ENCODE results near the gene DNAJC9.

The DNAJC9 gene

DNA sequence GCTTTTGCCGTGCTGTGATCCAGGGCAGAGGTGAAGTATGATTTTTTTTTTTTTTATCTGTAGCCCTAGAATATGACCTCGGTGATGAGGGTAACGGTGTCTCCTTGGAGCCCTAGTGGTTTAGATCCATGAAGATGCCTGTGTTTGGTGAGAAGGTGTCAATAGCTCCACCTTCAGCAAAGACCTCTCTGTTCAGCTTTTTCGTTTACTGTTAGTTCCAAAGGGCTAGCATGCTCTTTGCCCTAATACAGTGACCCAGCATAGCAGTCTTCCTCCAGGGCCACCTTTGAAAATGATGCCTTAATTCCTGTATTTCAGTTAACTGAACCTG, 6.1 kb upstream of the DNAJC9 start:
- H3K4me1 ChIP-seq (ENCODE audit: control insufficient read depth, insufficient read depth, low read length): peaks cover 6% of the 10 kb centered on the region
- H3K9me3 ChIP-seq (ENCODE audit: control insufficient read depth, low read length): no peaks in the 10 kb centered on the region
- H3K36me3 ChIP-seq (ENCODE audit: control insufficient read depth, insufficient read depth, low read length): no peaks in the 10 kb centered on the region
- peak overlapping the region; percentile 94 for H3K9ac ChIP-seq (ENCODE audit: low read length)
- H3K4me3 ChIP-seq (ENCODE audit: low read length): peak overlapping the region; percentile 88
- no peaks in the 10 kb centered on the region for H3K27me3 ChIP-seq (ENCODE audit: control insufficient read depth, insufficient read depth, low read length)

DNA sequence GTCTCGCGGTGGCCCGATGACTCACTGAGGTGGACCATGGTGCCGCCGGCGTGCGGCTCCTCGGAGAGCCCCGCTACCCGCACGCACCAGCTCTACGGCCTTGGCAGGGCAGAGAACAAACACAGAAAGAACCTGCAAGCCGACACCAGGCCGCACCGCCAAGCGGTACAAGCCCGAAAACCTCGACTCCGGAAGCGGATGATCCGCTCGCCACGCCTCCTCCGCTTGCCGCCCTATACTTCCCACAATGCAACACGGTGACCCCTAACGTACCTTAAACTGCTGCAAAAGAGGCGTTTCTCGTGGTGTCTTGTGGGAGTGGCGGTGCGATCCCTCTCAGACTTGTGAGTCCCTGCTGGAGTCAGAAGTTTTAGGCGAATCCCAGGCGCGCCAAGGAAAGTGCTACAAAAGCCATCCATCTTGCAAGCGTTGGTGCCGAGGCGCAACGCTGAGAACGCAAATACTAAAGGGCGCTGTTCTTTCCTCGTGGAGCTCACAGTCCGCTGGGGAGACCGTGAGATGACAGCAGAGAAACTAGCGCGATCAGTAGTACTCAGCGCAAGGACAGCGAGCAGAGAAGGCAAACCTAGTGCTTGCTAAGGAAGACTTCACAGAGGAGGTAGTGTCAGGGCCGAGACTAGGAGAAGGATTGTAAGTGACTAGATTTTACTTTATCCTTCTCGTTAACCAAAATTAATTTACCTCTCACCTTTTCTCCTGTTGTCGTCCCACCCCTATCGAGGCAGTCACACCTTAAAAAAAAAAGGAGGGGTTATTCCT, 5.6 kb upstream of the DNAJC9 start, which contains the start of gene MRPS16:
TSS of gene MRPS16 (minus strand) at position 200 of the 780 bp plus-strand sequence. CDS start at position 38, 162 bp downstream.
- H3K36me3 ChIP-seq (ENCODE audit: control insufficient read depth, insufficient read depth, low read length): no peaks in the 10 kb centered on the region
- no peaks in the 10 kb centered on the region for H3K9me3 ChIP-seq (ENCODE audit: control insufficient read depth, low read length)
- H3K27me3 ChIP-seq (ENCODE audit: control insufficient read depth, insufficient read depth, low read length): no peaks in the 10 kb centered on the region
- H3K9ac ChIP-seq (ENCODE audit: low read length): peak within 1 kb of the TSS; percentile 94
- peaks cover 11% of the 10 kb centered on the region for H3K4me1 ChIP-seq (ENCODE audit: control insufficient read depth, insufficient read depth, low read length)
- H3K4me3 ChIP-seq (ENCODE audit: low read length): peak within 1 kb of the TSS; percentile 88

DNA sequence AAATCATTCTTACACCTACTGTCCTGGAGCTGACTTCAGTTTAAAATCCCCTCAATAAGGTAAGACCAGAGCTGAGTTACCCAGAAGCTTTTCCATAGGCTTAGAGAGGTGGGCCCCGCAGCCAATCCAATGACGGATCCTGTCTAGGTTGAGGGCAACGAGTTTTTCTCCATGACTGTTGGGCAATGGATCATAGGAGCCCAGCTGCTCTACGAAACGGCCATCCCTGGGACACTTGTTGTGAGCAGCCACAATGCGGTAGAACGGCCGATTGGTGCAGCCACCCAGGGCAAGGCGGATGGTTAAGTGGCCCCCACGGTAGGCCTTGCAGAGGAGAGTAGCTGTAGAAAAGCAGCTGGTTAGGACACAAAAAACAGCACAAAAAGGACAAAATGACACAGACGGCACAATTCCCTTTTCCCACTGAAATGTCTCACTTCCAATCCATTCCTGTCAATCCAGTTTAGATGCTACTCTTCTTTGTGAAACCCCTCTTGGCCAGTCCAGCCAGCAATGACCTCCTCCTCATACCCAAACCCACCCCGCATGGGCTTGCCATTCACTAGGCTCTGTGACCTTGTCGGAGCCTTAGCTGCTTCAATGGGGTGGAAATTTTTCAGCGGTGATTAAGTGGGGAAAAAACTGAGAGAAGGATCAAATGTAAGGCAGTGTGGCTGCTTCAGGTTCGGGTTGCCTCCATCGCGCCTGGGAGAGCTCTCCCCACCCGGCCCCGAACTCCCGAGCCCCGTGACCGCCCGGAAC, 4.8 kb upstream of the DNAJC9 start:
- Histone ChIP-seq H3K4me1 (ENCODE audit: control insufficient read depth, insufficient read depth, low read length) (peaks cover 15% of the 10 kb centered on the region), H3K9ac (ENCODE audit: low read length) (peak overlapping the region; percentile 94), H3K4me3 (ENCODE audit: low read length) (peak overlapping the region; percentile 88), H3K36me3 (ENCODE audit: control insufficient read depth, insufficient read depth, low read length) (no peaks in the 10 kb centered on the region), H3K9me3 (ENCODE audit: control insufficient read depth, low read length) (no peaks in the 10 kb centered on the region), H3K27me3 (ENCODE audit: control insufficient read depth, insufficient read depth, low read length) (no peaks in the 10 kb centered on the region)

DNA sequence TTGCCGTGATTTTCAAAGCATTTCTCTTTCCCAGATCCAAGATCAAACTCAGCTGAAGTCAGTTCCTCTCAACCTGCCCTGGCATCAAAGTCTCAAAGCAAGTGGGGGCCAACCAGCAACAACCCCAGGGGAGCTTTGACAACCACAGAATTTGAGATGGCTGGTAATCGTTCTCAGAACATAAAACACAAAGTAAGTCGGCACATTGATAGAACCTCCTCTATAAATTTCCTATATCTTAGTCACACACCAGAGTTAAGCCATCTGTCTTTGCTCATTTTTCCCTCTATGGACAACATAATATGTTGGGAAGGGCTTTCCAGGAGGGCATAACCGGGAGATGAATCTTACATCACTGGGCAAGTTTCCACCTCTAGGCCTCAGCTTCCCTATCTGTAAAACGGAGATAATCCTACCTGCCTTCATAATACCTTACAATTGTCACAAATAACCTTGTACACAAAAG, 1.2 kb upstream of the DNAJC9 start:
- Histone ChIP-seq H3K4me1 (ENCODE audit: control insufficient read depth, insufficient read depth, low read length) (peaks cover 21% of the 10 kb centered on the region), H3K9me3 (ENCODE audit: control insufficient read depth, low read length) (no peaks in the 10 kb centered on the region), H3K4me3 (ENCODE audit: low read length) (no peak overlapping the region), H3K36me3 (ENCODE audit: control insufficient read depth, insufficient read depth, low read length) (peaks cover 4% of the 10 kb centered on the region), H3K27me3 (ENCODE audit: control insufficient read depth, insufficient read depth, low read length) (no peaks in the 10 kb centered on the region), H3K9ac (ENCODE audit: low read length) (no peak overlapping the region)

DNA sequence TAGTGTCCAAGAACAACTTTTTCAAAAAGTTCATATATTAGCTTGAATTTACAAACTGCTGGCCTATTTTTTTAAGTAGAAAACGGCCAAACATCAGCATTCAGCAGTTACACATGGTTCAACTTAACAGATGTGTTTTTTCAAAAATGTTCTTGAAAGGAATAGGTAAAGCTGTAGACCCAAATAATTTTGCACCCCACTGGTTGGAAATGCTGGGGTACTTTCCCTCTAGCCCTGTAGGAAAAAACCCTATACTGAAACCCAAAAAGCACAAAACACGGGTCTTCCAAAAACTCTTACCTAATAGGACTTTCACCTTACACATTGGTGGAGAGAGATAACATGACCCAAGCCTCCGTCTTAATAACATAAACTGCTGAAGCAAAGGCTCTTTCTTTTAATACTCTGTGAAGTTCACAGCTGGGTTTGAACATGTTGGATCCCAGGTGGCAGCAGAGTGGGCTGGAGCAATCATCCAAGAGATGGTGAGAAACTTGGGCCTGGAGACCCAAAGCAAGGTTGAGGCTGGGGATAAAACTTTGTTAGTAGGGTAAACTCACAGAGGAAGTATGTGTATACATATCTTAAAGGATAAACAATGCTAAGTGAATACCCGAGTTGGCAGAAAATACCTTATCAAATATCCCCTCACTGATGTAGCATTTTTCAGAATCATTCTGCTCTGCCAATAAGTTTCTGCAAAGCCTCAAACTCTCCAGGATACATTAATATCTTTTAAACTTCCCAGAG, 629 bp upstream of the DNAJC9 start:
- H3K4me1 ChIP-seq (ENCODE audit: control insufficient read depth, insufficient read depth, low read length): peaks cover 21% of the 10 kb centered on the region
- H3K4me3 ChIP-seq (ENCODE audit: low read length): peak overlapping the region; percentile 92
- H3K9me3 ChIP-seq (ENCODE audit: control insufficient read depth, low read length): no peaks in the 10 kb centered on the region
- H3K27me3 ChIP-seq (ENCODE audit: control insufficient read depth, insufficient read depth, low read length): no peaks in the 10 kb centered on the region
- peak overlapping the region; percentile 53 for H3K9ac ChIP-seq (ENCODE audit: low read length)
- H3K36me3 ChIP-seq (ENCODE audit: control insufficient read depth, insufficient read depth, low read length): peaks cover 4% of the 10 kb centered on the region

DNA sequence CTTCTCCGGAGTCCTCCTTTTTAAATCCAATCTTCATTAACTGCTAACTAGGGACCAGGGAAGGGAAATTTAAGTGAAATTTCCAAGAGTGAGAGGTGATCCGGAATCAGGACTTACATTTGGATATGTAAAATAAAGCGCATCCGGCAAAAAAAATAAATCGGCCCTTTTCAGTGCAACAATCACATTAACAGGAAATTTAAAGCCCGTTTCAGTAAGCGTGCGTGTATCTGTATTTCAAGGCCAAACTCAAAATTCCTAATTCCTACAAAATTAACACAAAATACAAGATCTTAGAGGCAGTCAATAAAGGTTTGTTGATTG, 771 bp downstream of the DNAJC9 start:
- peaks cover 15% of the 10 kb centered on the region for H3K4me1 ChIP-seq (ENCODE audit: control insufficient read depth, insufficient read depth, low read length)
- peak overlapping the region; percentile 53 for H3K9ac ChIP-seq (ENCODE audit: low read length)
- no peaks in the 10 kb centered on the region for H3K27me3 ChIP-seq (ENCODE audit: control insufficient read depth, insufficient read depth, low read length)

DNA sequence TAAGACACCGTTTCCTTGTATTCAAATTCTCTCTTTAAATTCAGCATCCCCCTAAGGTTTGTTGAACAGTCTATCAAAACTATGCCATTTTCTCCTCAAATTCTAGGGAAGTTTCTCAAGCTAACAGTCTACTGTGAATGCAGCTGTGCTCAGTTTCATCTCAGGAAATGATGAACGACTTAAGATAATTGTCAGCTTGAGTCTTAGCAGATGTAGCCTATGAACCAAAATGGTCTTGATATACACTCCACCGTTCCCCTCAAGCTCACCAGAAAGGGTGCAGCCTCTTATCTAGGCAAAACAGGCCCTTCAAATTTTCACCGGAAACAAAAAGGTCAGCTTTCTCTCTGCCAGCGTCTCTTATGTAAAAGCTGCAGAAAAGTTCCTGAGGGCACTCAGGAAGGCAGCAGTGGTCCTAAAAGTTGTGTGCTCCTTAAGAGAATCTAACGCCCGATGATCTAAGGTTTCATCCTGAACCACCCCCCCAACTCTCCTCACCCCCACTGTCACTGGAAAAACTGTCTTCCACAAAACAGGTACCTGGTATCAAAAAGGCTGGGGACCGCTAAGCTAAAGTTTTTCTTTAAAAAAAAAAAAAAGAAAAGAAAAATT, 2.1 kb downstream of the DNAJC9 start:
- peaks cover 4% of the 10 kb centered on the region for H3K36me3 ChIP-seq (ENCODE audit: control insufficient read depth, insufficient read depth, low read length)
- no peak overlapping the region for H3K4me3 ChIP-seq (ENCODE audit: low read length)
- no peaks in the 10 kb centered on the region for H3K9me3 ChIP-seq (ENCODE audit: control insufficient read depth, low read length)
- no peak overlapping the region for H3K9ac ChIP-seq (ENCODE audit: low read length)
- peaks cover 15% of the 10 kb centered on the region for H3K4me1 ChIP-seq (ENCODE audit: control insufficient read depth, insufficient read depth, low read length)
- no peaks in the 10 kb centered on the region for H3K27me3 ChIP-seq (ENCODE audit: control insufficient read depth, insufficient read depth, low read length)

More for the DNA sequence above, 771 bp downstream of the DNAJC9 start:
- peaks cover 4% of the 10 kb centered on the region for H3K36me3 ChIP-seq (ENCODE audit: control insufficient read depth, insufficient read depth, low read length)
- no peaks in the 10 kb centered on the region for H3K9me3 ChIP-seq (ENCODE audit: control insufficient read depth, low read length)
- H3K4me3 ChIP-seq (ENCODE audit: low read length): peak overlapping the region; percentile 92

DNA sequence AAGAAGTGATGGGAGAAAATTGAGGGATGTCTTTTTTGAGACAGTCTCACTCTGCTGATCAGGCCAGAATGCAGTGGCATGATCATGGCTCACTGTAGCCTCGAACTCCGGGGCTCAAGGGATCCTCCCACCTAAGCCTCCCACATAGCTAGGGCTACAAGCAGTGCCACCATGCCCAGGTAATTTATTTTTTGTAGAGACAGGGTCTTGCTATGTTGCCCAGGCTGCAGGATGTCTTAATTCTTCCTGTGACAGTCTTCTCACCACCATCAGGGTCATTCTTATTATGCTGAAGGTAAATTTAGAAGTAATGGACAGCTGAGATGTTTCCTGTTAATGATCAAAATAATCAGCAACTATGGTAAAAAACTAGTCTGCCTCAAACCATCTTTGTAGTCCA, 7.1 kb downstream of the DNAJC9 start:
- Histone ChIP-seq H3K36me3 (ENCODE audit: control insufficient read depth, insufficient read depth, low read length) (peaks cover 8% of the 10 kb centered on the region), H3K9me3 (ENCODE audit: control insufficient read depth, low read length) (no peaks in the 10 kb centered on the region), H3K4me3 (ENCODE audit: low read length) (no peak overlapping the region), H3K27me3 (ENCODE audit: control insufficient read depth, insufficient read depth, low read length) (no peaks in the 10 kb centered on the region), H3K4me1 (ENCODE audit: control insufficient read depth, insufficient read depth, low read length) (no peaks in the 10 kb centered on the region), H3K9ac (ENCODE audit: low read length) (no peak overlapping the region)

DNA sequence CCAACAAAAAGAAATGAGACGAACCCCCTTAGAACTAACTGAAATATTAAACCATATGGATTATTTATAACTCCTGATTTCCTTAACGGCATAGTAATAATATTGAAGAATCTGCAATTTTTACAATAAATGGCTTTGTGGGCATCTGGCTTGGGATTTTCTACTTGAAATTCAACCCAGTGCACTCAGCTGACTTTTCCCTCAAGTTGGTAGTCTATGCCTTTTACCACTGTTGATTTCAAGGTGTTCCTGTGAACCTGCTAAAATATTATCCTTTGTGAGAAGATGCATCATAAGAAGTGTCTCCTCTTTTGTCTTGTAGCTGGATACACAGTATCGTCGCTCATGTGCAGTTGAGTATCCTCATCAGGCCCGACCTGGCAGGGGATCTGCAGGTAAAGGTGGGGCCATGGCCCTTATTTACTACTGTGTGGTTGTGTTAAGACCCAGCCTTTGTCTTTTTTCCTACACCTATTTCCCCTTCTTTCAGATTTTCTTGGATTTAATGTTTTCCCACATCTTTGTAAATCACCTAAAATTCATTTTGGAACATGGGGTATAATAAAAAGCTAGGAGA, 8.0 kb downstream of the DNAJC9 start:
- peaks cover 9% of the 10 kb centered on the region for H3K36me3 ChIP-seq (ENCODE audit: control insufficient read depth, insufficient read depth, low read length)
- H3K9me3 ChIP-seq (ENCODE audit: control insufficient read depth, low read length): no peaks in the 10 kb centered on the region
- H3K9ac ChIP-seq (ENCODE audit: low read length): no peak overlapping the region
- H3K4me3 ChIP-seq (ENCODE audit: low read length): no peak overlapping the region
- H3K4me1 ChIP-seq (ENCODE audit: control insufficient read depth, insufficient read depth, low read length): no peaks in the 10 kb centered on the region
- H3K27me3 ChIP-seq (ENCODE audit: control insufficient read depth, insufficient read depth, low read length): no peaks in the 10 kb centered on the region

DNA sequence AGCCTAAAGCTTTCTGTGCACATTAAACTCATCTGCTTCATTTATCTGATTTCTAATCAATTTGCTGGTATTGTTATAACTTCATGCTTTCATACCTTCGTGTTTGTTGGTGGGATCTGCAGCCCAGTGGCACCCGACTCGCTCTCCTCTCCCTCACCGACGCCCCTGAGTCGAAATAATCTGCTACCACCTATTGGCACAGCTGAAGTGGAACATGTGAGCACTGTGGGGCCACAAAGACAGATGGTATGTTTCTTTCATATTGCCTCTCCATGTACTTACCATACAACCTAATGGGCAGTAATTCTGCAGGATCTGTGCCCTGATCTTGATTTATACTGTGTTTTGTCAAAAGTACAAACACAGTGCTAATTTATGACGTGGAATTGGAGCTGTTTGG, 12.4 kb downstream of the DNAJC9 start:
- Histone ChIP-seq H3K36me3 (ENCODE audit: control insufficient read depth, insufficient read depth, low read length) (peaks cover 4% of the 10 kb centered on the region), H3K4me1 (ENCODE audit: control insufficient read depth, insufficient read depth, low read length) (no peaks in the 10 kb centered on the region), H3K9ac (ENCODE audit: low read length) (no peak overlapping the region), H3K4me3 (ENCODE audit: low read length) (no peak overlapping the region), H3K27me3 (ENCODE audit: control insufficient read depth, insufficient read depth, low read length) (no peaks in the 10 kb centered on the region), H3K9me3 (ENCODE audit: control insufficient read depth, low read length) (no peaks in the 10 kb centered on the region)

DNA sequence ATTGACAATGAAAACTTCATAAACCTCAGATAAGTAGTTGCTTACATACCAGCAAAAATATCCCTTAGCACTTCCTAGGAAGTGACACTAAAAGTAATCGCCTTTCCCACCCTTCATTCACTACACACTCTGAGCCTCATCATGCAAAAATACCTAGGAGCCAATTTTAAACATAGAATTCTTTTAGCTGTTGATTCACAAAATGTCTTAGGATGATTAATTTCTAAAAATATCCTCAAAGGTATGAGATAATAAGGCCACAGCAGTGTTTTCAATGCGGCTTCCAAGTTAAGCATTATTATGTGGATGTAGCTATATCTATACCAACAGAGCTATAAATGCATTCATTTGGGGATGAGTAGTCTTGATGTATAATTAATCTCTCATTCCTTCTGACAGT, 13.2 kb downstream of the DNAJC9 start:
- Histone ChIP-seq H3K9me3 (ENCODE audit: control insufficient read depth, low read length) (no peaks in the 10 kb centered on the region), H3K36me3 (ENCODE audit: control insufficient read depth, insufficient read depth, low read length) (peaks cover 4% of the 10 kb centered on the region), H3K9ac (ENCODE audit: low read length) (no peak overlapping the region), H3K27me3 (ENCODE audit: control insufficient read depth, insufficient read depth, low read length) (no peaks in the 10 kb centered on the region), H3K4me3 (ENCODE audit: low read length) (no peak overlapping the region), H3K4me1 (ENCODE audit: control insufficient read depth, insufficient read depth, low read length) (no peaks in the 10 kb centered on the region)
